Neural crest cell (in vitro differentiated cells): Measurements from ENCODE around the gene ETNK2. TPM values are rescaled to one million over a fixed set of nuclear protein-coding genes. Genes with fewer than 3 reads are reported as not detected.
"Not testable (repeated sequence)": the region's sequence is repeated elsewhere in the genome, so short reads cannot be mapped to it uniquely, and the experiment has no call there.

Experiments used
- DNase-seq: peaks from one replicate; pipeline ENCODE4 v3.0.0; 2021; ENCODE audit warnings: low read depth, mixed read lengths, low spot score
- H3K27ac Mint-ChIP-seq: one replicate; pipeline ENCODE4 v1.8.0; 2021; ENCODE audit warnings: mild to moderate bottlenecking, mixed read lengths; ENCODE audit not compliant: unreplicated experiment
- H3K27me3 Mint-ChIP-seq: 2 replicates; pipeline ENCODE4 v1.8.0; 2021; ENCODE audit warnings: low read depth, mild to moderate bottlenecking, mixed read lengths
- H3K36me3 Mint-ChIP-seq: 2 replicates; pipeline ENCODE4 v1.8.0; 2021; ENCODE audit warnings: low read depth, mild to moderate bottlenecking, mixed read lengths
- H3K4me1 Mint-ChIP-seq: 2 replicates; pipeline ENCODE4 v1.8.0; 2021; ENCODE audit warnings: mixed read lengths
- H3K4me3 Mint-ChIP-seq: one replicate; pipeline ENCODE4 v1.8.0; 2021; ENCODE audit warnings: mild to moderate bottlenecking, mixed read lengths
- H3K9me3 Mint-ChIP-seq: 2 replicates; pipeline ENCODE4 v1.8.0; 2021; ENCODE audit warnings: mixed read lengths
- total RNA-seq: library from RNA; stranded (reverse); gene quantifications from 2 replicates; pipeline ENCODE4 v1.2.1, GENCODE V29; 2021
- TF ChIP-seq, protein P1 (sequence below): fragments of 200-600 bp; sonication (generic); conservative IDR thresholded peaks from 2 replicates; pipeline ENCODE4 v1.5.0; 2021; ENCODE audit warnings: antibody characterized with exemption, mild to moderate bottlenecking

Gene ETNK2
- total RNA-seq, 1 donor from 2014 or later, result 14.5 TPM

DNA sequence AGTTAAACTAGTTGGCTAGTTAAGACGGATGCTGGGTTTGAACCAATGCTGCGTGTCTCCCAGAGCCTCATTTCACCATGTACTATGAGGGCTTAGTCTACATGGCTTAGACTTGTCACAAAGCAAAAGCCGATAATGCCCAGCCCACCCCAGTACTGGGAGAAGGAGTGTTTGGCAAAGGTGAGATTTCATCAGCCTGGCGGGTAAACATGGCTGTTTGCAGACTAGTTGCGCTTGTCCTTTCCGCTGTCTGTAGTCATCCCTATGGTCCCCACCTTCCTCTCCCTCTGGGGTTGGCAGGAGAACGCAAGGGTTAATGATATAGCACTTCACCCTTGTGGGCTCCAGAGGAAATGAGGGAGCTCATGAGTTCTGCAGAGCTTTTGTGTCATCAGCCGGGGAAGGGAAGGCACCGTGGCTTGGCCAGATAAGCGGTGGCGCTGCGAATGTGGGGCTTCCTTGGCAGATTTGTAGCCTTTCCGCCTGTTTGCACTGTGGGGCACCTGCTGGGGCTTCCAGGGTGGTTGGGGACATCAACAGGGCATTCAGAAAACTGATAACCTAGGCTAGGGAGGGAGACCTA, 49.7 kb downstream of the ETNK2 start:
- Mint-ChIP-seq H3K27me3 (no peaks in the 10 kb centered on the region), H3K36me3 (no peaks in the 10 kb centered on the region), H3K27ac (no peak overlapping the region), H3K4me1 (peaks cover 50% of the 10 kb centered on the region), H3K9me3 (no peaks in the 10 kb centered on the region), H3K4me3 (no peak overlapping the region)
- DNase-seq, result no peak
- TF ChIP-seq, protein P1, sequence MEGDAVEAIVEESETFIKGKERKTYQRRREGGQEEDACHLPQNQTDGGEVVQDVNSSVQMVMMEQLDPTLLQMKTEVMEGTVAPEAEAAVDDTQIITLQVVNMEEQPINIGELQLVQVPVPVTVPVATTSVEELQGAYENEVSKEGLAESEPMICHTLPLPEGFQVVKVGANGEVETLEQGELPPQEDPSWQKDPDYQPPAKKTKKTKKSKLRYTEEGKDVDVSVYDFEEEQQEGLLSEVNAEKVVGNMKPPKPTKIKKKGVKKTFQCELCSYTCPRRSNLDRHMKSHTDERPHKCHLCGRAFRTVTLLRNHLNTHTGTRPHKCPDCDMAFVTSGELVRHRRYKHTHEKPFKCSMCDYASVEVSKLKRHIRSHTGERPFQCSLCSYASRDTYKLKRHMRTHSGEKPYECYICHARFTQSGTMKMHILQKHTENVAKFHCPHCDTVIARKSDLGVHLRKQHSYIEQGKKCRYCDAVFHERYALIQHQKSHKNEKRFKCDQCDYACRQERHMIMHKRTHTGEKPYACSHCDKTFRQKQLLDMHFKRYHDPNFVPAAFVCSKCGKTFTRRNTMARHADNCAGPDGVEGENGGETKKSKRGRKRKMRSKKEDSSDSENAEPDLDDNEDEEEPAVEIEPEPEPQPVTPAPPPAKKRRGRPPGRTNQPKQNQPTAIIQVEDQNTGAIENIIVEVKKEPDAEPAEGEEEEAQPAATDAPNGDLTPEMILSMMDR, result no peak

DNA sequence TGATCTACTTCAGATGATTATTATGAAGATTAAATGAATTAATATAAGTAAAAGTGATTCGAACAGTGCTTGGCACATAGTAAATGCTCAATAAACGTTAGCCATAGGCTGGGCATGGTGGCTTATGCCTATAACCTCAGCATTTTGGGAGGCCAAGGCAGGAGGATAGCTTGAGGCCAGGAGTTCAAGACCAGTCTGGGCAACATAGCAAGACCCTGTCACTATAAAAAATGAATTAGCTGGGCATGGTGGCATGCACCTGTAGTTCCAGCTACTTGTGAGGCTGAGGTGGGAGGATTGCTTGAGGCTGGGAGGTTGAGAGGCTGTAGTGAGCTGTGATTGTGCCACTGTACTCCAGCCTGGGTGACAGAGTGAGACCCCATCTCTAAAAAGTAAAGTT, 52.1 kb downstream of the ETNK2 start:
- H3K4me1 Mint-ChIP-seq, result peaks cover 56% of the 10 kb centered on the region

DNA sequence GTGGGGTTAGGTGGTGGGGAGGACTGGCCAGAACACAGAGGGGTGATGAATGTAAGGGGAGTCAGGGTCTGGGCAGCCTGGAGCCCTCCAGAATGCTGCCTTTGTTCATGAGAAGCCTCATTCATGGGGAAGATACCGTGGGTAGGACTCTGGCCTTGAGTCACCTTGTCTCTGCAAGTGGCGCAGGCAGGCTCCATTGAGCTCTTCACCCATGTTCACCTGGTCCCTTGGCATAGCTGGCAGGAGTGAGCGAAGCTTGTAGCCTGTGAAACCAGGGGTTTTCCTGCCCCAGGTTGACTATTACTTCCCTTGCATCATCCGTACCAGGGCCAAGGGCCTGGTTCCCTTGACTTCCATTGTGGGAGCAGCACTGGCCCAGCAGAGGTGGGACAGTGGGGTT, 53.2 kb downstream of the ETNK2 start:
- Mint-ChIP-seq H3K9me3 (no peaks in the 10 kb centered on the region), H3K27me3 (no peaks in the 10 kb centered on the region), H3K4me1 (peaks cover 64% of the 10 kb centered on the region), H3K36me3 (no peaks in the 10 kb centered on the region), H3K27ac (peak overlapping the region; percentile 87), H3K4me3 (no peak overlapping the region)
- no peak for DNase-seq
- TF ChIP-seq, protein P1, result no peak

More for the DNA sequence above, 52.1 kb downstream of the ETNK2 start:
- not testable (repeated sequence) for H3K36me3 Mint-ChIP-seq, H3K9me3 Mint-ChIP-seq, DNase-seq, H3K27me3 Mint-ChIP-seq, H3K4me3 Mint-ChIP-seq, H3K27ac Mint-ChIP-seq

DNA sequence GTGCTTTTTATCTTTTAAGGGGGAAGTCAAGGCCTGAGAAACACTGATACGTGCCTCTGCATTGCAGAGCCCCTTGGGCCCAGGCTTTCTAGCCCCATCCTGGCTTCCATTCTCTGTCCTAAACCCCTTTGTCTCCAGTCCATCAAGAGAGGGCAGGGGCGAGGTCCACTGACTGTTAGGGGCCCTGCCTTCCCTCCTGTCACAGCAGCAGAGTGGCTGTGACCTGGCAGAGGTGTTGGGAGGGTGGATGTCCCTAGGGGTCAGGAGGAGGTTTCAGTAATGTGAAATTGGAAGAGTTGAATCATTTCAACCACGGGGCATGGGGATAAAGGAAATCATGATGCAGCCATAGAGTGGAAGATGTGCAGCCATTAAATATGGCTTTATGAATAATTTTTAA, 54.9 kb downstream of the ETNK2 start:
- Mint-ChIP-seq H3K27ac (peak overlapping the region; percentile 79), H3K4me3 (peak overlapping the region; percentile 6), H3K4me1 (peaks cover 63% of the 10 kb centered on the region), H3K36me3 (no peaks in the 10 kb centered on the region), H3K27me3 (no peaks in the 10 kb centered on the region), H3K9me3 (no peaks in the 10 kb centered on the region)
- DNase-seq, result no peak
- TF ChIP-seq, protein P1, result no peak

DNA sequence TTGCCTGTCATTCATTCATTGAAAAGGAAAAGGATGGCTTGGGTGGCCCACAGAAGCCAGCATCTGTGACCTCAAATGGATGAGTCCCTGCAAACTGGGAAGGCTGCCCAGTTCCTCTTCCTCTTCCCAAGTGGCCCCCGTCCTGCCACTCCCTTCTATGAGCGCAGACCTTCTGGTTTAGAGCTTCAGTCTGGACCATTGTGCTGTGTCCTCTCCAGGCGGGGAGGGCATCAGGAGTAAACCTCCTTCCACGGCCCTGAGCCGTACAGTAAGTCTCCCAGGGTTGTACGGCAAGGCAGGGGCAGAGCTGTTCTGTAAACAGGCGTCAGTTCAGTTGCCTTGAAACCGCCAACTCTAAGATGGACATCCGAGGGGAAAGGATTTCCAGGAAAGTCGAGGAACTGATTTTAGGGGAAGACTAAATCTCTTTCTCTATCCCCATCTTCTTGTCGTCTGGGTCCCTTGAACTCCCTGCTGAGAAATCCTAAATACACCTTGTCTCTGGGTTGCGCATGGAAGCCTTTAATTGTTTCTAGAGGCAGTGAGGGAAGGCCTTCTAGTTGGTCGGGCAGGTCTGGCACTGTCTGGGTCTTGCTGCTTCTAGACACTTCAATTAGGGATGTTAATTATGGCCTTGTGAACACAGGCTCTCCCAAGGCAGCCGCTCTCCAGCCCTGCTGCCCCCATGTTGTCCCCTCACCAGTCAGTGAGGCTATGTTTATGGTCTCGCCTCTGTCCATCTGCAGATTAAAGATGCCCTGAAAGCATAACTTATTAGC, 56.8 kb downstream of the ETNK2 start:
- Mint-ChIP-seq H3K27me3 (no peaks in the 10 kb centered on the region), H3K4me3 (peak overlapping the region; percentile 72), H3K9me3 (no peaks in the 10 kb centered on the region), H3K36me3 (no peaks in the 10 kb centered on the region), H3K4me1 (peaks cover 72% of the 10 kb centered on the region), H3K27ac (peak overlapping the region; percentile 90)
- no peak for DNase-seq
- TF ChIP-seq, protein P1, result no peak

DNA sequence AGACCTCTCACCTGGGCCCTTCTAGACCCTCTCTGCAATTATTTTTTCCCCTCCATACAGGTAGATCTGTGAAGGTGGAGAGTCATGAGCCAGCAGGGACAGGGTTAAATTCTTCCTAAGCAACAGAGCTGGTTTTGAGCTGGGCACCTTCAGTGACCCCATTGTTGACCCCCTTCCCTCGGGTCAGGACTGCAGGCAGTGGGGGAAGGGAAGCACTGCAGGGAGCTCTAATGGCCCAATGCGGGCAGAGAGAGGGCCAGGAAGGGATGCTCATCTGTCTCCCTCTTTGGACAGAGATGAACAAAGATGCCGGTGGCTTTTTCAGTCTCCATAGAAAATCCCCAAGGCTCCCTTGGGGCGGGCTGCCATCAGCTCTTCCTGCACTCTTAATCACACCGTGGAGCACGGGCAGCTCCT, 57.5 kb downstream of the ETNK2 start:
- peak; percentile 56 for DNase-seq
- Mint-ChIP-seq H3K27me3 (no peaks in the 10 kb centered on the region), H3K27ac (peak overlapping the region; percentile 76), H3K36me3 (no peaks in the 10 kb centered on the region), H3K9me3 (no peaks in the 10 kb centered on the region), H3K4me1 (peaks cover 79% of the 10 kb centered on the region), H3K4me3 (peak overlapping the region; percentile 72)
- TF ChIP-seq, protein P1, result no peak
